Mammary epithelial cell (primary cell): Measurements from ENCODE around the gene OTUB2.

Experiments used
- EZH2 ChIP-seq: IDR thresholded peaks from 2 replicates; pipeline ENCODE4 v1.6.1; 2012; ENCODE audit warnings: low read length, inconsistent platforms, borderline replicate concordance
- TF ChIP-seq, protein P1 (sequence below), 2 donors: IDR thresholded peaks in 1 of 2; conservative IDR thresholded peaks in 1 of 2; 2 replicates each; pipeline ENCODE4 v1.5.1; 2011 to 2012; ENCODE audit warnings: inconsistent platforms in 2 of 2, low read length in 2 of 2, mild to moderate bottlenecking in 2 of 2, control low read depth in 1 of 2, low read depth in 1 of 2; ENCODE audit not compliant: insufficient read depth in 1 of 2; ENCODE audit errors: extremely low read depth in 1 of 2

DNA sequence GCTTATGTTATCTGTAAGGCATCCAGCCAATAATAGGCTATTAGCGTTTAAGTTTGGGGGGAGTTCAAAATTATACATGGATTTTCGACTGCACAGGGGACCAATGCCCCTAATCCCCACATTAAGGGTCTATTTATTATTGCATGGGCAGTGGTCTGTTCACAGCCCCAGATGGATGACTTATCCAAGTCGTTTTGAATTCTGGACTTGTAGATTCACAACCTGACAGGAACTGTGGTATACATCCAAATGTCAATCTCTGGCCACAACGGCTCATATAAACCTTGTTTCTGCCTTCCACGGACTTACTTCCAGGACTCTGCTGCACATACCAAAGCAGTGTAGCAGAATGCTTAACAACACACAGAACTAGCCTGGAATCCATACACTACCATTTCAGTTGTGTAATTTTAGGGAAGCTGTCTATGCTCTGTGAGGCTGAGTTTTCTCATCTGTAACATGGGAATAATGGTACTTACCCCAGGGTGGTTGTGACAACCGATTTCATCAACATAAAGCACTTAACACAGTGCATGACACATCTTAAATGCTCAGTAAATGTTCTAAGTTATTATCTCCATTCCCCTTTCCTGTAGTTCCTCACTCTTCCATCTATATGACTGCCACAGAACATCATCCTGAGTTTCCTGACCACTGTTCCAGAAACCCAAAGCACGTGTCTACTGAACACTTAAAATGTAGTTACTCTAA, 51.1 kb downstream of the OTUB2 start:
- no peak for TF ChIP-seq EZH2
- TF ChIP-seq, protein P1, sequence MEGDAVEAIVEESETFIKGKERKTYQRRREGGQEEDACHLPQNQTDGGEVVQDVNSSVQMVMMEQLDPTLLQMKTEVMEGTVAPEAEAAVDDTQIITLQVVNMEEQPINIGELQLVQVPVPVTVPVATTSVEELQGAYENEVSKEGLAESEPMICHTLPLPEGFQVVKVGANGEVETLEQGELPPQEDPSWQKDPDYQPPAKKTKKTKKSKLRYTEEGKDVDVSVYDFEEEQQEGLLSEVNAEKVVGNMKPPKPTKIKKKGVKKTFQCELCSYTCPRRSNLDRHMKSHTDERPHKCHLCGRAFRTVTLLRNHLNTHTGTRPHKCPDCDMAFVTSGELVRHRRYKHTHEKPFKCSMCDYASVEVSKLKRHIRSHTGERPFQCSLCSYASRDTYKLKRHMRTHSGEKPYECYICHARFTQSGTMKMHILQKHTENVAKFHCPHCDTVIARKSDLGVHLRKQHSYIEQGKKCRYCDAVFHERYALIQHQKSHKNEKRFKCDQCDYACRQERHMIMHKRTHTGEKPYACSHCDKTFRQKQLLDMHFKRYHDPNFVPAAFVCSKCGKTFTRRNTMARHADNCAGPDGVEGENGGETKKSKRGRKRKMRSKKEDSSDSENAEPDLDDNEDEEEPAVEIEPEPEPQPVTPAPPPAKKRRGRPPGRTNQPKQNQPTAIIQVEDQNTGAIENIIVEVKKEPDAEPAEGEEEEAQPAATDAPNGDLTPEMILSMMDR (conservative IDR thresholded peaks at IDR 0.05 in 1 of 2, IDR thresholded peaks at IDR 0.05 in 1 of 2; ENCODE audit: extremely low read depth in 1 of 2, insufficient read depth in 1 of 2, low read depth in 1 of 2, low read length in 2 of 2): no peak
